T-helper 1 cell treated with Interleukin-12 subunit alpha and Interleukin-12 subunit beta and Interleukin-4 antibody, amounts not matched to agents 30 μg/mL and 1 μg/mL, for 36 hours (primary cell): Measurements from ENCODE around the gene DISP3.
"Not testable (repeated sequence)": the region's sequence is repeated elsewhere in the genome, so short reads cannot be mapped to it uniquely, and the experiment has no call there.

Experiments used
- H3K27ac Mint-ChIP-seq: one replicate; pipeline ENCODE4 v1.8.0; 2021; ENCODE audit warnings: mild to moderate bottlenecking, mixed read lengths
- H3K27me3 Mint-ChIP-seq: one replicate; pipeline ENCODE4 v1.8.0; 2021; ENCODE audit warnings: low read depth, mixed read lengths
- H3K36me3 Mint-ChIP-seq: one replicate; pipeline ENCODE4 v1.8.0; 2021; ENCODE audit warnings: low read depth, mixed read lengths
- H3K4me1 Mint-ChIP-seq: one replicate; pipeline ENCODE4 v1.8.0; 2021; ENCODE audit warnings: low read depth, mixed read lengths
- H3K4me3 Mint-ChIP-seq: one replicate; pipeline ENCODE4 v1.8.0; 2021; ENCODE audit warnings: mild to moderate bottlenecking, moderate library complexity, mixed read lengths
- H3K9me3 Mint-ChIP-seq: one replicate; pipeline ENCODE4 v1.8.0; 2021; ENCODE audit warnings: mixed read lengths

Gene DISP3

GRCh38 chr1:11567244-11568065, 88.5 kb downstream of the DISP3 start:
- Mint-ChIP-seq H3K9me3 (no peaks in the 10 kb centered on the region), H3K27me3 (peaks cover 7% of the 10 kb centered on the region), H3K4me3 (no peak overlapping the region), H3K27ac (no peak overlapping the region), H3K36me3 (no peaks in the 10 kb centered on the region), H3K4me1 (no peaks in the 10 kb centered on the region)

- Mint-ChIP-seq H3K4me3 (no peak overlapping the region), H3K4me1 (no peaks in the 10 kb centered on the region), H3K27me3 (peaks cover 3% of the 10 kb centered on the region), H3K9me3 (no peaks in the 10 kb centered on the region), H3K27ac (no peak overlapping the region), H3K36me3 (no peaks in the 10 kb centered on the region)
Observed at GRCh38 chr1:11568687-11569086, 89.7 kb downstream of the DISP3 start.

- Mint-ChIP-seq H3K27ac (no peak overlapping the region), H3K4me3 (no peak overlapping the region), H3K27me3 (peaks cover 3% of the 10 kb centered on the region), H3K36me3 (no peaks in the 10 kb centered on the region), H3K9me3 (no peaks in the 10 kb centered on the region), H3K4me1 (no peaks in the 10 kb centered on the region)
Observed at GRCh38 chr1:11569551-11569950, 90.6 kb downstream of the DISP3 start.

- H3K4me1 Mint-ChIP-seq: no peaks in the 10 kb centered on the region
- peaks cover 3% of the 10 kb centered on the region for H3K27me3 Mint-ChIP-seq
- H3K36me3 Mint-ChIP-seq: no peaks in the 10 kb centered on the region
- no peaks in the 10 kb centered on the region for H3K9me3 Mint-ChIP-seq
- no peak overlapping the region for H3K4me3 Mint-ChIP-seq
- no peak overlapping the region for H3K27ac Mint-ChIP-seq
Observed at GRCh38 chr1:11569954-11570353, 91.0 kb downstream of the DISP3 start.

- Mint-ChIP-seq H3K27me3 (peaks cover 3% of the 10 kb centered on the region), H3K9me3 (no peaks in the 10 kb centered on the region), H3K4me3 (no peak overlapping the region), H3K36me3 (no peaks in the 10 kb centered on the region), H3K27ac (no peak overlapping the region), H3K4me1 (no peaks in the 10 kb centered on the region)
Observed at GRCh38 chr1:11570821-11571380, 91.9 kb downstream of the DISP3 start.

- Mint-ChIP-seq H3K27me3 (peaks cover 3% of the 10 kb centered on the region), H3K4me1 (no peaks in the 10 kb centered on the region), H3K27ac (no peak overlapping the region), H3K4me3 (no peak overlapping the region), H3K9me3 (no peaks in the 10 kb centered on the region), H3K36me3 (no peaks in the 10 kb centered on the region)
Observed at GRCh38 chr1:11571906-11572616, 93.1 kb downstream of the DISP3 start.

- Mint-ChIP-seq H3K4me3 (no peak overlapping the region), H3K27me3 (peaks cover 3% of the 10 kb centered on the region), H3K9me3 (no peaks in the 10 kb centered on the region), H3K4me1 (no peaks in the 10 kb centered on the region), H3K36me3 (no peaks in the 10 kb centered on the region), H3K27ac (no peak overlapping the region)
Observed at GRCh38 chr1:11573116-11573692, 94.2 kb downstream of the DISP3 start.

- Mint-ChIP-seq H3K9me3 (no peaks in the 10 kb centered on the region), H3K27me3 (peaks cover 4% of the 10 kb centered on the region), H3K27ac (no peak overlapping the region), H3K4me3 (no peak overlapping the region), H3K4me1 (no peaks in the 10 kb centered on the region), H3K36me3 (no peaks in the 10 kb centered on the region)
Observed at GRCh38 chr1:11575553-11575952, 96.6 kb downstream of the DISP3 start.

GRCh38 chr1:11576109-11576875, 97.3 kb downstream of the DISP3 start:
- Mint-ChIP-seq H3K36me3 (no peaks in the 10 kb centered on the region), H3K9me3 (no peaks in the 10 kb centered on the region), H3K27me3 (peaks cover 4% of the 10 kb centered on the region), H3K4me3 (no peak overlapping the region), H3K27ac (no peak overlapping the region), H3K4me1 (no peaks in the 10 kb centered on the region)

GRCh38 chr1:11578004-11578403, 99.0 kb downstream of the DISP3 start:
- Mint-ChIP-seq H3K27me3 (peaks cover 8% of the 10 kb centered on the region), H3K4me1 (no peaks in the 10 kb centered on the region), H3K4me3 (no peak overlapping the region), H3K27ac (no peak overlapping the region), H3K36me3 (no peaks in the 10 kb centered on the region), H3K9me3 (no peaks in the 10 kb centered on the region)

- Mint-ChIP-seq H3K36me3 (no peaks in the 10 kb centered on the region), H3K4me3 (no peak overlapping the region), H3K27me3 (peaks cover 8% of the 10 kb centered on the region), H3K4me1 (no peaks in the 10 kb centered on the region), H3K9me3 (no peaks in the 10 kb centered on the region), H3K27ac (no peak overlapping the region)
Observed at GRCh38 chr1:11579506-11579905, 100.6 kb downstream of the DISP3 start.

GRCh38 chr1:11580049-11580448, 101.1 kb downstream of the DISP3 start:
- H3K36me3 Mint-ChIP-seq, H3K9me3 Mint-ChIP-seq, H3K27ac Mint-ChIP-seq, H3K27me3 Mint-ChIP-seq, H3K4me1 Mint-ChIP-seq, H3K4me3 Mint-ChIP-seq: not testable (repeated sequence)

GRCh38 chr1:11581445-11581991, 102.6 kb downstream of the DISP3 start:
- Mint-ChIP-seq H3K27me3 (peaks cover 8% of the 10 kb centered on the region), H3K27ac (no peak overlapping the region), H3K4me3 (no peak overlapping the region)

GRCh38 chr1:11585389-11585788, 106.4 kb downstream of the DISP3 start:
- Mint-ChIP-seq H3K36me3 (no peaks in the 10 kb centered on the region), H3K27ac (no peak overlapping the region), H3K4me3 (no peak overlapping the region), H3K4me1 (no peaks in the 10 kb centered on the region), H3K27me3 (peaks cover 4% of the 10 kb centered on the region), H3K9me3 (no peaks in the 10 kb centered on the region)

More at GRCh38 chr1:11581445-11581991, 102.6 kb downstream of the DISP3 start:
- Mint-ChIP-seq H3K9me3 (no peaks in the 10 kb centered on the region), H3K4me1 (no peaks in the 10 kb centered on the region), H3K36me3 (no peaks in the 10 kb centered on the region)
